Endothelial cell of umbilical vein (primary cell): ENCODE measurements around the gene ZNF682.

Source experiments
- CTCF ChIP-seq, 2 donors: IDR thresholded peaks; 1 replicate in 1 of 2; 2 replicates in 1 of 2; pipeline ENCODE4 v1.5.1; 2011; ENCODE audit warnings: low read length in 2 of 2, mild to moderate bottlenecking in 2 of 2, moderate library complexity in 2 of 2, control low read depth in 1 of 2, inconsistent platforms in 1 of 2, low read depth in 1 of 2; ENCODE audit not compliant: insufficient read depth in 1 of 2; ENCODE audit errors: extremely low read depth in 1 of 2
- EZH2 ChIP-seq: IDR thresholded peaks from 2 replicates; pipeline ENCODE4 v1.6.1; 2012; ENCODE audit warnings: borderline replicate concordance, low read depth, mild to moderate bottlenecking, moderate library complexity, low read length, inconsistent platforms; ENCODE audit not compliant: severe bottlenecking
- POLR2A ChIP-seq: IDR thresholded peaks from 2 replicates; pipeline ENCODE4 v1.6.1; 2012; ENCODE audit warnings: low read depth, mild to moderate bottlenecking, control low read depth, low read length

GRCh38 chr19:20078581-20079031 lies 39.3 kb upstream of the ZNF682 start:
- TF ChIP-seq CTCF (IDR thresholded peaks at IDR 0.05; ENCODE audit: extremely low read depth in 1 of 2, insufficient read depth in 1 of 2, low read depth in 1 of 2, low read length in 2 of 2): no peak
- TF ChIP-seq EZH2: no peak
- no peak for TF ChIP-seq POLR2A
